H9 (cell line): ENCODE data around the gene SLC35B1. TPM values are rescaled to one million over a fixed set of nuclear protein-coding genes. Genes with fewer than 3 reads are reported as not detected.
"Not testable (repeated sequence)": the region's sequence is repeated elsewhere in the genome, so short reads cannot be mapped to it uniquely, and the experiment has no call there.

Experiments
- DNase-seq: peaks from one replicate; pipeline ENCODE4 v3.0.0-alpha.2; 2017
- H2AFZ ChIP-seq: one replicate; pipeline ENCODE4 v1.6.1; 2013; ENCODE audit warnings: mild to moderate bottlenecking, low read length, control low read depth, moderate library complexity
- H2AK5ac ChIP-seq: 2 replicates; pipeline ENCODE4 v1.6.1; 2013; ENCODE audit warnings: low read length, control low read depth, mixed read lengths; ENCODE audit not compliant: insufficient read length
- H2BK120ac ChIP-seq: one replicate; pipeline ENCODE4 v1.6.1; 2013; ENCODE audit warnings: low read depth, mild to moderate bottlenecking, low read length, control low read depth, inconsistent platforms; ENCODE audit not compliant: poor library complexity, severe bottlenecking
- H2BK12ac ChIP-seq: 2 replicates; pipeline ENCODE4 v1.6.1; 2013; ENCODE audit warnings: low read length, control low read depth, mixed read lengths, low read depth; ENCODE audit not compliant: insufficient read length
- H2BK15ac ChIP-seq: 2 replicates; pipeline ENCODE4 v1.6.1; 2013; ENCODE audit warnings: low read depth, low read length, control low read depth
- H2BK20ac ChIP-seq: one replicate; pipeline ENCODE4 v1.6.1; 2013; ENCODE audit warnings: low read depth, mild to moderate bottlenecking, low read length, control low read depth, inconsistent platforms; ENCODE audit not compliant: poor library complexity, severe bottlenecking
- H2BK5ac ChIP-seq: 2 replicates; pipeline ENCODE4 v1.6.1; 2013; ENCODE audit warnings: low read length, control low read depth, mixed read lengths; ENCODE audit not compliant: insufficient read length
- H3K14ac ChIP-seq: 2 replicates; pipeline ENCODE4 v1.6.1; 2013; ENCODE audit warnings: low read length, control low read depth; ENCODE audit not compliant: insufficient read depth
- H3K18ac ChIP-seq: 2 replicates; pipeline ENCODE4 v1.6.1; 2013; ENCODE audit warnings: low read depth, mild to moderate bottlenecking, mixed read lengths, low read length, control low read depth; ENCODE audit not compliant: insufficient read length
- H3K23ac ChIP-seq: 2 replicates; pipeline ENCODE4 v1.6.1; 2013; ENCODE audit warnings: low read length, control low read depth, mixed read lengths, low read depth; ENCODE audit not compliant: insufficient read length
- H3K23me2 ChIP-seq: 2 replicates; pipeline ENCODE4 v1.6.1; 2013; ENCODE audit warnings: low read depth, mild to moderate bottlenecking, mixed read lengths, low read length, control low read depth; ENCODE audit not compliant: insufficient read length, poor library complexity, severe bottlenecking
- H3K27ac ChIP-seq: 2 replicates; pipeline ENCODE4 v1.5.1; 2013; ENCODE audit warnings: low read length, control low read depth, mixed read lengths, low read depth; ENCODE audit not compliant: insufficient read length
- H3K27me3 ChIP-seq: 2 replicates; pipeline ENCODE4 v1.6.1; 2013; ENCODE audit warnings: low read length, control low read depth, inconsistent platforms; ENCODE audit not compliant: insufficient read depth
- H3K4ac ChIP-seq: 2 replicates; pipeline ENCODE4 v1.6.1; 2013; ENCODE audit warnings: low read depth, mild to moderate bottlenecking, control low read depth, inconsistent platforms, low read length, moderate library complexity
- H3K4me1 ChIP-seq: 2 replicates; pipeline ENCODE4 v1.6.1; 2013; ENCODE audit warnings: low read length, control low read depth, inconsistent platforms; ENCODE audit not compliant: insufficient read depth
- H3K4me2 ChIP-seq: 2 replicates; pipeline ENCODE4 v1.6.1; 2013; ENCODE audit warnings: low read length, control low read depth, mixed read lengths; ENCODE audit not compliant: insufficient read length, insufficient read depth
- H3K56ac ChIP-seq: 2 replicates; pipeline ENCODE4 v1.6.1; 2013; ENCODE audit warnings: low read depth, mild to moderate bottlenecking, mixed read lengths, low read length, control low read depth; ENCODE audit not compliant: insufficient read length
- H3K79me1 ChIP-seq: 2 replicates; pipeline ENCODE4 v1.6.1; 2013; ENCODE audit warnings: low read depth, mild to moderate bottlenecking, moderate library complexity, low read length, control low read depth, inconsistent platforms; ENCODE audit not compliant: insufficient read depth, poor library complexity, severe bottlenecking
- H3K79me2 ChIP-seq: 2 replicates; pipeline ENCODE4 v1.6.1; 2013; ENCODE audit warnings: low read length, control low read depth, inconsistent platforms; ENCODE audit not compliant: insufficient read depth
- H3K9ac ChIP-seq: 2 replicates; pipeline ENCODE4 v1.6.1; 2013; ENCODE audit warnings: low read length, control low read depth, mixed read lengths; ENCODE audit not compliant: insufficient read length; ENCODE audit errors: extremely low read depth
- H3K9me3 ChIP-seq: one replicate; pipeline ENCODE4 v1.6.1; 2013; ENCODE audit warnings: low read depth, low read length, inconsistent platforms; ENCODE audit not compliant: control insufficient read depth
- H3T11ph ChIP-seq: one replicate; pipeline ENCODE4 v1.6.1; 2013; ENCODE audit warnings: mild to moderate bottlenecking, low read length, control low read depth, inconsistent platforms
- H4K20me1 ChIP-seq: one replicate; pipeline ENCODE4 v1.6.1; 2013; ENCODE audit not compliant: control insufficient read depth, insufficient read length, insufficient read depth
- H4K5ac ChIP-seq: 2 replicates; pipeline ENCODE4 v1.6.1; 2013; ENCODE audit warnings: low read depth, mild to moderate bottlenecking, mixed read lengths, low read length, control low read depth; ENCODE audit not compliant: insufficient read length
- H4K8ac ChIP-seq: replicated peaks from 2 replicates; pipeline ENCODE4 v1.6.1; 2013; ENCODE audit warnings: low read length, control low read depth, mixed read lengths, low read depth; ENCODE audit not compliant: insufficient read length
- H4K91ac ChIP-seq: 2 replicates; pipeline ENCODE4 v1.6.1; 2013; ENCODE audit warnings: low read depth, mild to moderate bottlenecking, moderate library complexity, mixed read lengths, low read length, control low read depth; ENCODE audit not compliant: insufficient read length
- H3K27ac Mint-ChIP-seq, 3 experiments: 2 replicates in 2 of 3; 3 replicates in 1 of 3; pipeline ENCODE4 v1.8.0; 2020 to 2021; ENCODE audit warnings: mixed read lengths in 3 of 3, mild to moderate bottlenecking in 1 of 3, moderate library complexity in 1 of 3
- H3K27me3 Mint-ChIP-seq: 2 replicates; pipeline ENCODE4 v1.8.0; 2021; ENCODE audit warnings: low read depth, mild to moderate bottlenecking, moderate library complexity, mixed read lengths
- H3K36me3 Mint-ChIP-seq, 3 experiments: 2 replicates in 2 of 3; 3 replicates in 1 of 3; pipeline ENCODE4 v1.8.0; 2020 to 2021; ENCODE audit warnings: low read depth in 3 of 3, mixed read lengths in 3 of 3; ENCODE audit not compliant: insufficient read depth in 1 of 3
- H3K4me1 Mint-ChIP-seq, 2 experiments: 2 replicates each; pipeline ENCODE4 v1.8.0; 2020; ENCODE audit warnings: mixed read lengths in 2 of 2
- H3K4me3 Mint-ChIP-seq, 2 experiments: 2 replicates in 1 of 2; 3 replicates in 1 of 2; pipeline ENCODE4 v1.8.0; 2020 to 2021; ENCODE audit warnings: mild to moderate bottlenecking in 2 of 2, mixed read lengths in 2 of 2, moderate library complexity in 1 of 2
- H3K9me3 Mint-ChIP-seq, 2 experiments: 2 replicates in 1 of 2; 3 replicates in 1 of 2; pipeline ENCODE4 v1.8.0; 2020; ENCODE audit warnings: mild to moderate bottlenecking in 2 of 2, mixed read lengths in 2 of 2, moderate library complexity in 1 of 2
- WGBS: extraction: QIAGEN DNeasy Blood & Tissue Kit; methylation state at CpG from one replicate; pipeline ENCODE4 v1.1.7; 2013; ENCODE audit warnings: missing lambda C conversion rate, low lambda C conversion rate, mixed read lengths; ENCODE audit not compliant: insufficient read length; ENCODE audit errors: extremely low coverage; 5-methylcytosine and 5-hydroxymethylcytosine counted together
- total RNA-seq: library from RNA; stranded (reverse); gene quantifications from 2 replicates; pipeline ENCODE4 v1.2.1, GENCODE V29; 2021
- TF ChIP-seq, protein P1 (sequence below): fragments of 200-600 bp; sonication (generic); conservative IDR thresholded peaks from 3 replicates; pipeline ENCODE4 v1.8.0; 2021; ENCODE audit warnings: antibody characterized with exemption, mild to moderate bottlenecking

The SLC35B1 gene
- total RNA-seq, 1 experiment from 2014 or later = 58.9 TPM

DNA sequence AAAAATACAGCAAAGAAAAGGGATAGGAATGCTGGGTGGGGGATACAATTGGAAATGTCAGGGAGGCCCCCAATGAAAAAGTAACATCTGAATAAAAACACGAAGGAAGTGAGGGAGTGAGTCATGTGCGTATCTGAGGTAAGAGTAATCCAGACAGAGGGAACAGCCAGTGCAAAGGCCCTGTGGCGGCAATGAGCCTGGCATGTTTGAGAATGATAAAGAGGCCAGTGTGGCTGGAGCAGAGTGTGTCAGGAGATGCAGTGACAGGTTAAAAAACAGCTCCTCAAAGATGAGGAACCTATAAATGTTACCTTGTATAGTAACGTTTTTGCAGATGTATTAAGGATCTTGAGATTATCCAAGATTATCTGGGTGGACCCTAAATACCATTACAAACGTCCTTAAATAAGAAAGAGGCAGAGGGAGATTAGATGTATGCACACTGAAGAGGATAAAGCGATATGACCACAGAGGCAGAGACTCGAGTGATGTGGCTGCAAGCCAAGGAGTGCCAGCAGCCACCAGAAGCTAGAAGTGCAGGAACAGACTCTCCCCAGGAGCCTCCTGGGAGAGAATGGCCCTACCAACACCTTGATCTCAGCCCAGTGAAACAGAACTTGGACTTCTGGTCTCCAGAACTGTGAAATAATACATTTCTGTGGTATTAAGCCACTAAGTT is 17.8 kb upstream of the SLC35B1 start:
- Histone ChIP-seq H2BK120ac (no peak overlapping the region), H3K27me3 (no peaks in the 10 kb centered on the region), H3K4me2 (no peak overlapping the region), H3K79me1 (peaks cover 8% of the 10 kb centered on the region), H2BK12ac (no peak overlapping the region), H4K8ac (no peak overlapping the region), H3K79me2 (no peaks in the 10 kb centered on the region), H3K4ac (no peak overlapping the region), H3K56ac (no peak overlapping the region), H3K23ac (no peak overlapping the region), H2BK15ac (no peak overlapping the region), H2AFZ (no peak overlapping the region), H3K27ac (no peak overlapping the region), H3K18ac (no peak overlapping the region), H2AK5ac (no peak overlapping the region), H3T11ph (no peak overlapping the region), H4K5ac (no peak overlapping the region), H4K20me1 (no peaks in the 10 kb centered on the region), H3K4me1 (no peaks in the 10 kb centered on the region), H3K9me3 (no peaks in the 10 kb centered on the region), H2BK5ac (no peak overlapping the region), H2BK20ac (no peak overlapping the region), H4K91ac (no peak overlapping the region), H3K23me2 (no peaks in the 10 kb centered on the region), H3K14ac (no peak overlapping the region), H3K9ac (no peak overlapping the region)
- H3K27me3 Mint-ChIP-seq = no peaks in the 10 kb centered on the region
- no peak overlapping the region for H3K27ac Mint-ChIP-seq
- H3K4me3 Mint-ChIP-seq = no peak overlapping the region
- TF ChIP-seq, protein P1, sequence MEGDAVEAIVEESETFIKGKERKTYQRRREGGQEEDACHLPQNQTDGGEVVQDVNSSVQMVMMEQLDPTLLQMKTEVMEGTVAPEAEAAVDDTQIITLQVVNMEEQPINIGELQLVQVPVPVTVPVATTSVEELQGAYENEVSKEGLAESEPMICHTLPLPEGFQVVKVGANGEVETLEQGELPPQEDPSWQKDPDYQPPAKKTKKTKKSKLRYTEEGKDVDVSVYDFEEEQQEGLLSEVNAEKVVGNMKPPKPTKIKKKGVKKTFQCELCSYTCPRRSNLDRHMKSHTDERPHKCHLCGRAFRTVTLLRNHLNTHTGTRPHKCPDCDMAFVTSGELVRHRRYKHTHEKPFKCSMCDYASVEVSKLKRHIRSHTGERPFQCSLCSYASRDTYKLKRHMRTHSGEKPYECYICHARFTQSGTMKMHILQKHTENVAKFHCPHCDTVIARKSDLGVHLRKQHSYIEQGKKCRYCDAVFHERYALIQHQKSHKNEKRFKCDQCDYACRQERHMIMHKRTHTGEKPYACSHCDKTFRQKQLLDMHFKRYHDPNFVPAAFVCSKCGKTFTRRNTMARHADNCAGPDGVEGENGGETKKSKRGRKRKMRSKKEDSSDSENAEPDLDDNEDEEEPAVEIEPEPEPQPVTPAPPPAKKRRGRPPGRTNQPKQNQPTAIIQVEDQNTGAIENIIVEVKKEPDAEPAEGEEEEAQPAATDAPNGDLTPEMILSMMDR = no peak
- DNase-seq = no peak
- WGBS = no CpG with 5 or more reads among the region's 7 CpGs
- H3K4me1 Mint-ChIP-seq = 0 out of 4 replicates have a peak, but pooled peaks cover 0 to 3% of the 10 kb centered on the region in 2 experiments
- peaks cover 25 to 40% (median 36%) of the 10 kb centered on the region in 3 experiments for H3K36me3 Mint-ChIP-seq
- H3K9me3 Mint-ChIP-seq = no peaks in the 10 kb centered on the region

DNA sequence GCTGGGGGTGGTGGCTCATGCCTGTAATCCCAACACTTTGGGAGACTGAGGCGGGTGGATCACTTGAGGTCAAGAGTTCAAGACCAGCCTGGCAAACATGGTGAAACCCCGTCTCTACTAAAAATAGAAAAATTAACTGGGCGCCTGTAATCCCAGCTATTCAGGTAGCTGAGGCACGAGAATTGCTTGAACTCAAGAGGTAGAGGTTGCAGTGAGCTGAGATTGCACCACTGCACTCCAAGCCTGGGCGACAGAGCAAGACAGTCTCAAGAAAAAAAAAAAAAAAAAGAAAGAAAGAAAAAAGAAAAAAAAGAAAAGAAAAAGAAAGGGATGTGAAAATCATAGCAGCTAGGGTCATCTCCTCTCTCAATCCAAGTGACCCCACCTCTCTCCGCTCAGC is 16.8 kb upstream of the SLC35B1 start:
- H2BK5ac ChIP-seq, H3K14ac ChIP-seq, H3K79me2 ChIP-seq, H3K9me3 ChIP-seq, H3K56ac ChIP-seq, H2BK20ac ChIP-seq, H4K8ac ChIP-seq, H2AK5ac ChIP-seq, H2BK15ac ChIP-seq, H3K4me2 ChIP-seq, H3T11ph ChIP-seq, H3K9me3 Mint-ChIP-seq, H3K27me3 Mint-ChIP-seq, H3K27me3 ChIP-seq, H3K4me1 ChIP-seq, H3K9ac ChIP-seq, H3K23ac ChIP-seq, H3K18ac ChIP-seq, H3K79me1 ChIP-seq, H3K23me2 ChIP-seq, H3K27ac Mint-ChIP-seq, H2BK120ac ChIP-seq, H3K27ac ChIP-seq, H3K4me3 Mint-ChIP-seq, H3K4ac ChIP-seq, H4K91ac ChIP-seq, H4K5ac ChIP-seq, H2BK12ac ChIP-seq, H2AFZ ChIP-seq, DNase-seq, H3K4me1 Mint-ChIP-seq, H4K20me1 ChIP-seq: not testable (repeated sequence)
- no CpG with 5 or more reads among the region's 6 CpGs for WGBS
- H3K36me3 Mint-ChIP-seq = peaks cover 30 to 49% (median 45%) of the 10 kb centered on the region in 3 experiments
